Cardiac muscle cell (in vitro differentiated cells and primary cell): Measurements from ENCODE around the gene UBC. TPM values are rescaled to one million over a fixed set of nuclear protein-coding genes. Genes with fewer than 3 reads are reported as not detected.

Experiments used
- DNase-seq, 2 donors: peaks; one replicate each; pipeline versions ENCODE4 v3.0.0 to v3.0.0-alpha.2; 2010 to 2017; ENCODE audit warnings: low read depth in 1 of 2, low spot score in 1 of 2
- H3K27ac ChIP-seq: fragments of 200-600 bp; sonication (generic); 2 replicates; pipeline ENCODE4 v1.5.1; 2016
- H3K27me3 ChIP-seq: fragments of 200-600 bp; sonication (generic); 2 replicates; pipeline ENCODE4 v1.6.0; 2016; ENCODE audit warnings: control low read depth
- H3K36me3 ChIP-seq: fragments of 200-600 bp; sonication (generic); 2 replicates; pipeline ENCODE4 v1.5.1; 2016; ENCODE audit warnings: control low read depth
- H3K4me1 ChIP-seq: fragments of 200-600 bp; sonication (generic); 2 replicates; pipeline ENCODE4 v1.8.1; 2017; ENCODE audit warnings: low read depth, mild to moderate bottlenecking, mixed run types
- H3K4me3 ChIP-seq: fragments of 200-600 bp; sonication (generic); 2 replicates; pipeline ENCODE4 v1.5.1; 2016; ENCODE audit warnings: mild to moderate bottlenecking
- H3K9me3 ChIP-seq: fragments of 200-600 bp; sonication (generic); 2 replicates; pipeline ENCODE4 v1.5.1; 2017; ENCODE audit warnings: low read depth, mild to moderate bottlenecking, control low read depth
- CTCF ChIP-seq: IDR thresholded peaks from 2 replicates; pipeline ENCODE4 v1.5.1; 2012; ENCODE audit warnings: low read depth, mild to moderate bottlenecking, low read length
- polyA plus RNA-seq: library from polyadenylated mRNA; unstranded; fragments of >200 nt; fragmentation: Nextera tagmentation; extraction: Ambion mirVana; gene quantifications from 2 replicates; pipeline ENCODE4 v1.2.1, GENCODE V29; 2016
- total RNA-seq: library from RNA; depleted of rRNA; stranded (reverse); fragments of >200 nt; gene quantifications from 2 replicates; pipeline ENCODE4 v1.2.3, GENCODE V29; 2016

Gene UBC
- total and polyA plus RNA-seq, 2 experiments from 2014 or later = 897 to 1,139 TPM

DNA sequence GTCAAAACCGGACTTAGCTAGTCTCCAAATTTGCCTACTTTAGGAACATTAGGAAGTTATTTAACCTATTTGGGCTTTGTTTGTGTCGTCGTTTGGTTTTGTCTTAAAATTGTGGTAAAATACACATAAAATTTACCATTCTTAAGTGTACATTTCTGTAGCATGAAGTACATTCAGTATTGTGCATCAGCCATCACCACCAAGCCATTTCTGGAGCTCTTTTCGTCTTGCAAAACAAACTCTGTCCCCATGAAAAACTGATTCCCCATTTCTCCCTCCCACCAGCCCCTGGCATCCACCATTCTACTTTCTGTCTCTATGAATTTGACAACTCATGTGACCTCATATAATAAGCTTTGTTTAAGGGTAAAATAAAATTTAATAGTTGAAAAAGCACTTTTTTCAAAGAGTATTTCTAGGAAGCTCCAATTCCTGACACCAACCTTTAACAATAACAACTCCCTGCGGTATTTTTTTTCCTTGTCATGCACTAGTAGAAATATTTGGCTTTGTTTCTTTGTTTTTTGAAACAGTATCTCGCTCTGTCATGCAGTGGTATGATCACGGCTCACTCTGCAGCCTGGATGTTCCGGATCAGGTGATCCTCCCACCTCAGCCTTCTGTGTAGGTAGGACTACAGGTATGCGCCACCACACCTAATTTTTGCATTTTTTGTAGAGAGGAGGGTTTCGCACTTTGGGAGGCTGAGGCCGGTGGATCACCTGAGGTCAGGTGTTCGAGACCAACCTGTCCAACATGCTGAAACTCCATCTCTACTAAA, 3.6 kb upstream of the UBC start:
- Histone ChIP-seq H3K4me3 (peak overlapping the region; percentile 18), H3K36me3 (no peaks in the 10 kb centered on the region), H3K27ac (peak overlapping the region; percentile 98), H3K9me3 (no peaks in the 10 kb centered on the region), H3K4me1 (peaks cover 40% of the 10 kb centered on the region), H3K27me3 (no peaks in the 10 kb centered on the region)
- TF ChIP-seq CTCF = no peak
- DNase-seq = no peak

DNA sequence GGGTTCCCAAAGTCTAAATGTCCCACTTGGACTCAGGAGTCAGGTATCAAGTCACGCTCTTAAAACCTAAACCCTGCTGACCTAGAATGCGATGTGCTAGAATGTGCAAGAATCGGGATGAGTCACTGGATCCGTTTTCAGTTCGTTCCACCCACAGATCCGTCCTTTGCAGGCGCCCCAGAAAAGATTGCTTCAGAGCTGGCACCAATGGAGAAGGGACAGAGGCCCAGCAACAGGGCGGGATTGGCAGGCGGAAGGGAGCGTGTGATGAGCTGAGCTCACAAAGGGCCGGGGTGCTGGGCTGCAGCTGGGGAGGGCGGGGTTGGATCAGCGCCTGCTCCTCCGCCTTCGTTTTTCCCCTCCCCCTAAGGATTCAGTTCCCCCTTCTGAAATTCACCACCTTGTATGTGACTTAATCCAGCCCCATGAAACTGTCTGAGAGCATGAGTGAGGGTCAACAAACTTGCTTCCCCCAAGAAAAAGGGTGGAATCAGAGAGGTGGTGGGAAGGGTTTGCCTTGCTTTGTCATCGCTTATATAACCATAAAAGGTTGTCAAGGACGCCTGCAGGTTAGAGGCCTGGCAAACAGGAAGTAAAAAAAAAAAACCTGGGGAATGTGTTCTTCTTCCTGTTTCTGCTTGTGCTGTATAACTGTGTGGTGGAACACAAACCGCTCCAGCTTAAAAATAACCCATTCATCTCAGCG, 2.8 kb upstream of the UBC start:
- Histone ChIP-seq H3K9me3 (no peaks in the 10 kb centered on the region), H3K4me1 (peaks cover 40% of the 10 kb centered on the region), H3K27me3 (no peaks in the 10 kb centered on the region), H3K4me3 (peak overlapping the region; percentile 18), H3K27ac (peak overlapping the region; percentile 98), H3K36me3 (no peaks in the 10 kb centered on the region)
- peak; percentile 97 to 100 for DNase-seq
- no peak for TF ChIP-seq CTCF

DNA sequence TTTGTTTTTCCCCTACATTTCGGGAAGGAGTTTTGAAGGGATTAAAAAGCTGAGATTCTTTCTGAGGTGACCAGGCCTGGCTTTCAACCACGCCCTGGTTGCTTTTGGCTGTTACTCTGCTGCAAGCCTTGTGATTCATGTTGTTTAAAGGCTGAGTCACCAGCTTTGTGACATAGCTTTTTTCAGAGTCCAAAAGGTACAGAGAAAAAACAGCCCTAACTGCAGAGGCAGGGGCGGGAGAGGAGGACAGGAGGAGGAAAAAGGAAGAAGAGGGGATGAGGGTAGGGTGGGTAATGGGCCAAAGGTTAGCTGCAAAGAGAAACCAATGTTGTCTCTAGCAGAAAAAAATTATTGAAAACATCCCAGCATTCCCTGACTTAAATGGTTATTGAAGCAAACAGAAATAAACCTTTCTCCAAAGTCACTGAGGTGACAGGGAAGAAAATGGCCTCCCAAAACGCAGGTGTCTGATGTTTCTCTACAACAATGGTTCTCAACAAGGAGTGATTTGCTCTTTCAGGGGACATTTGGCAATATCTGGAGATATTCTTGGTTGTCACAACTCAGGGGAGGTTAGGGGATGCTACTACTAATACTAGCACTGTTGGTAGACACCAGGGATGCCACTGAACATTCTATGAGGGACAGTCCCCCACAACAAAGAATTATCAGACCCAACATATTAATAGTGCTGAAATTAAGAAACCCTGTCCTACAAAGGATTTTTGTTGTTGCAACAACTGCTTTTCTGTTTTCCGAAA, 2.1 kb upstream of the UBC start:
- DNase-seq = peak in 1 of 2 donors; percentile 87
- H3K9me3 ChIP-seq = no peaks in the 10 kb centered on the region
- H3K27ac ChIP-seq = peak overlapping the region; percentile 98
- H3K36me3 ChIP-seq = no peaks in the 10 kb centered on the region
- no peak for TF ChIP-seq CTCF
- H3K4me1 ChIP-seq = peaks cover 40% of the 10 kb centered on the region
- H3K27me3 ChIP-seq = no peaks in the 10 kb centered on the region
- H3K4me3 ChIP-seq = no peak overlapping the region

DNA sequence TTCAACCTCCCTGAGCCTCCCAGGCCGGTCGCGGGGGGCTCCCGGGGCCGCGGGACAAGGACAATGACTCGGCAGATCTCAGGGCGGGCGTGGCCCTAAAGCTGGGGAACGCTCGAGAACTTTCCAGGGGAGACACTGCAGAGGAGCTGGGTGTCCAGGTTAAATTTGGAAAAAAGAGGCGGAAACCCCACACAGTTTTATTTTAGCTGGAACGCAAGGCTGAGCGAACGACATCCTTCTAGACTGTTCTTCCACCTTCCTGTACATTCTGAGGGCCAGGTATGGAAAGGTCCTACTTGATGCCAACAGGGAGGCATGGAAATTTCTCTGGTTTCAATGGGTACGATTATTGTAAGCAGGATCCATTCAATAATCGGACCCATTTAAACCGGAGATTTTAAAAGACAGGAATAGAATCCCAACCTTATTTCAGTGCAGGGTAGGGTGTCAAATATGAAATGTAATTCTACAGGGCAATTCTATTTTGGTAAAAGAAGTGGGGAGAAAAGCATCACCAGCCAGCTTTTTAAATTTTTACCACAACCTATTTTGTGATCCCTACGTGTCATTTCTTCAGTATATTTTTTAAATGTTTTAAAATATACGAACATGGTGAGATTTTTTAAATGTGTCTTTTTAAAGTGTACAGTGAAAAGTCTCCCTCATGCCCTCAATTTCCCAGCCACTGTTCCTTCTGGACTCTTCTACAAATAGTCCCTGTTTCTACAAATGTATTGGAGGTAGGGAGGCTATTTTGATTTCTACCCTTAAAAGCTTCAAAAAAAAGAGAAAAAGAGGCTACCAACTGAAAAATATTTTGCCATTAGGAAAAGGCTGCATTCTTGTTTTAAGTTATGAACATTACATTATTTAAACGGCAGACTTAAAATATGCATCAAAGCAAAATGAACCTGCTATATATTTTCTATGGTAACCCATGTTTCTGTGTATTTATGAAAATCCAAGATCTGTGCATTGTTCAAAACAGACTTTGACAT, 1.1 kb upstream of the UBC start:
- peak; percentile 38 to 54 for DNase-seq
- Histone ChIP-seq H3K27ac (peak overlapping the region; percentile 100), H3K4me1 (peaks cover 34% of the 10 kb centered on the region), H3K36me3 (peaks cover 6% of the 10 kb centered on the region), H3K9me3 (no peaks in the 10 kb centered on the region), H3K4me3 (peak overlapping the region; percentile 98), H3K27me3 (no peaks in the 10 kb centered on the region)
- TF ChIP-seq CTCF = no peak
